HG03442 (cell line): ENCODE data around the gene JAKMIP1.
A peak's percentile ranks its signal among the peaks of the same experiment; 100 is the strongest.

Experiments
- ATAC-seq: cut with Tn5 transposase; IDR thresholded peaks from one replicate; pipeline ENCODE4 v1.9.1; 2021; ENCODE audit warnings: mild to moderate bottlenecking, moderate library complexity; ENCODE audit not compliant: unreplicated experiment

The JAKMIP1 gene

GRCh38 chr4:6183740-6184139, 16.6 kb downstream of the JAKMIP1 start:
- ATAC-seq: peak; percentile 38

DNA sequence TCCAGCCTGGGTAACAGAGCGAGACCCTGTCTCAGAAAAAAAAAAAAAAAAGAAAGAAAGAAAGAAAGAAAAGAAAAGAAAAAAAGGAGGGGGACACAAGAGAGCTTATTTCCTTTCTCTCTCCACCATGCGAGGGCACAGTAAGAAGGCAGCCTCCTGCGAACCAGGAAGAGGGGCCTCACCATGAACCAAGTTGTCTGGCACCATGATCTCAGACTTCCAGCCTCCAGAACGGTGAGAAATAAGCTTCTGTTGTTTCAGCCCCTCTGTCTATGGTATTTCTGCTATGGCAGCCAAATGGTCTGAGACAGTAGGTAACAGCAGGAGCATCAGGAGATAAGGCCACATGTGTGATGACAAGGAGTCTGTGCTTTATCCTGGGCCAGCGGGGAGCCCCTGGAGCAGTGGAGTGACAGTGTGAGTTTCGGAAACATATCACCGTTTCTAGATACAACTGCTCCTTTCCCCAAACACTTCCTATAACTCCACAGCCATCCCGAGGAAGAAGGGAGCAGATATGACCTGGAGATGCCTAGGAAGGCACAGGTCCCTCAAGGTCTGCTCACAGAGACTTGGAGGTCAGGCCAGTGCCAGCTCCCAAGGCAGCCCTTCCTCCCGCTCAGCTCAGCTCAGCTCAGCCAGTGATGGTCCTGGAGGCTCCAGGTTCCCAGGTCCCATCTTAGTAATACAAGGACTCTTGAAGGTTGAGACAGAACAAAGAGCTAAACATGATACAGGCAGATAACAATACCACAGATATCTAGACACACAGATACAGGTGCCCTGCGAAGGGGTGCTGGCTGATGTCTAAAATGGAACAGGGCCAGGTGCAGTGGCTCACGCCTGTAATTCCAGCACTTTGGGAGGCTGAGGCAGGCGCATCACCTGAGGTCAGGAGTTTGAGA, 17.7 kb downstream of the JAKMIP1 start:
- ATAC-seq: no peak

DNA sequence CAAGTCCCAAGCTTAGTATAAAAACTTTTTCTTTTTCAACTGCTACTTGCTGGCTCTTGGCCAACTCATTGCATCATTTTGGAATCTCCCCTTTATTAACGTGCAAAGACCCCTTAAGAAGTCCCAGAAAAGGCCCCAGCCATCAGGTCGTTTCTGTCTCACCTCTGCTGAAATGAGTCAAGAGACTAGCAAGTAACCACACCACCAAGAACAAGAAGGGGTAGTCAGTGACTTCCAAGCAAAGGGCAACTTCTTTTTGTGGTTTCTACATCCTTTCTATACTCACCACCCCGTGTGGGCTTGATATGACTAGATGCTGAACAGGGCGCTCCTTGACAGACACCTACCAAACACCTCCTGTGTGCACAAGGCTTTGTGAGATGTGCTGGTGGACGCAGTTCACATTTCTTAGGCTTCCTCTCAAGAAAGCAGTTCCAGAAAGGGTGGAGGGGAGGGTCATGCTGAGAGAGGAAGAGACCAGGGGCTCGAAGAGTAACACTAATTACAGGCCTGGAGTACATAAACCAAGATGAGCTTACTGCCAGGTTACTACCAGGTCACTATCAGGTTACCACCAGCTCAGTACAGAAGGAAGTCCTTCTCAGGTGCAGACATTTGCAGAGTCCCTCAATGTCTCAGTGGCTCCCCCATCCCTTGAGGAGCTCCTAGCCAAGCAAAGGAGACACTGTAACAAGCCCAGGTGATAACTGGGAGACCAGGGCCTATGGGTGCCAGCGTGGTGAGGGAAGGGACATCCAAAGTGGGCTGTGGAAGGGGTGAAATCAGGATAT, 19.3 kb downstream of the JAKMIP1 start:
- ATAC-seq: peak; percentile 86

DNA sequence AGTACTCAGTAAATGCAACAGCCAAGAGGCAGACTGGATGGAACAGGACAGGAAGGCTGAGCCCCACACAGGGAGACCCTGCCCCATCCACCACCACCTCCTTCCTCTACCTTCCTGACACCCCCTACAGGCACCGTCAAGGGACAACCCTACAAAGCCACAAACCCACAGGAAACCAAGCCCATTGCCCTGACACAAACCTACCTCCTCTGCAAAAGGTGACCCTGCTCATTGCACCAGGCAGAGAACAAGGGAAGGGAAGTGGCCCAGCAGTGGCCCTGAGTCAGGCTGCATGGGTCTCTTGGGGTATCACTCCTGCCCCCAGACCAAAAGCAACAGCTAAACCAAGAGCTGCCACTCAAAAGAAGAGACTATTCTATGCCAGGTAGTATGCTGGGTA, 21.0 kb downstream of the JAKMIP1 start:
- no peak for ATAC-seq

DNA sequence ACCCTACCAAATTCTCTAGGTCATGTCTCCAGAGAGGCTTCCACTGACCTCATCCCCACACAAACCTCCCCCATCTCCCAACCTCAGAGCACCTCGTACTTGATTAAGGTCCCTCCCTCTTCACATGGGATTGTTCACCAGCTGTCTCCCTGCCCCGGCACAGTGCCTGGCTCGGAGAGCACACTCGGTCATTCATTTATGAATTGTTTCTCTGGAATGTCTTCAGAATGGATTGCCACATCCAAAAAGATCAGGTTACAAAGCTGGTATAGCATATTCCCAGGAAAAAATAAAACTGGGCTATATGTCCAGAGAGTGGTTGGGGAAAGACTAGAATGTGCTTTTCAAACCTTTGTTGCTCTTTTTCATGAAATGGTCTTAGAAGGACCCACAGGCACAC, 21.6 kb downstream of the JAKMIP1 start:
- no peak for ATAC-seq

DNA sequence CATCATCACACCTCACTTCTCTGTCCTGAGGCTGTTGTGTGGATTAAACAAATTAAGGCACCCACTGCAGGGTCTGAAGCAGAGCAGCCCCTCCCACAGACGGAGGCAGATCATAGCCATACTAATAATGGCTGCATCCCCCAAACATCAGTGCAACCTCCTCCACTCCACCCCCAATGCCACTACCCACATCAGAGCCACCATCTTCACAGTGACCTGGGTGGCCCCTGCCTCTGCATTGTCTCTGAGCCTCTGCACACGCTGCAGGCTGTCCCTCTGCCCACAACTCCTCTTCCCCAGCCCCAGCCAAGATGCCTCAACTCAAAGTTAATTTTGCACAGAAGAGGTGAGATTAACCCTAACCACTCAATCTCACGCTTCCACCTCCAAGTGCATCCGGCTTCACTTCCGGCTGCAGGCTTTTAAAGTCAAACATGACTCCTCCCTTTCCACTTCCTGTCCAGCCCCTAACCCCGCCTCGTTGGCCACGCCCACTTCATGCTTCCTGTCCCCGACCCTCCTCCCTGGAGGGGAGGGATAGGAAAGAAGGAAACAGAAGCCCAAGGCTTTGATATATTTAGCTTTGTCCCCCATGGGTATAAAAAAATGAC, 22.7 kb downstream of the JAKMIP1 start:
- ATAC-seq: no peak

DNA sequence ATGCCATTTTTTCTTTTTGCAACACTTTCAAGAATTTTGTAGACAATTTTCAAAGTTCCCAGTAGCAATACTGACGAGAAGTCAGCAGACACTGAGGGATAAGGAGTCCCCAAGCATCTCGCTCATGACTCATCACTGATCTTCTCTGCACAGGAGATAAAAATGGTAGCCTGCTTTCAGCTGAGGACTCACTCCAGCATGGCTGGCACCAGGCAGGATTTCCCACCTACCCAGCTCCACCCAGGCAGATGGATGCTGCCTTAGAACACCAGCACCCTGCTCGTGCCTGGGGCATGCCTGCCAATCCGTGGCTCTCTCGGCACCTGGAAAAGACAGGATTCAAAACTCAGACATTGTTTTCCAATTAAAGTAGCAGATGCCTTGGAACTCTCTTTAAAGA, 24.9 kb downstream of the JAKMIP1 start:
- ATAC-seq: no peak

DNA sequence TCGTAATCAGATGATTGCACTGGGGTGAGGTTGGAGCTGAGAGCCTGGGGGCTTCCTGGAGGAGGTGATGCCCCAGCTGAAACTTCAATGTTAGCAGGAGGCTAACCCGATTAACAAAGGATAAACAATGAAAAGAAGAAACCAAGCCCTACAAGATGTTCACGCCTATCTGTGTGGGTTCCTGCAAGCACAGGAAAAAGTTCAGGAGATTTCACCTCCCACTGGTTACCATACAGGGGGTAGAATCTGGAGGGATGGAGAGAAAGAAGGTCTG, 27.5 kb downstream of the JAKMIP1 start:
- ATAC-seq: no peak

GRCh38 chr4:6172093-6172926, 28.0 kb downstream of the JAKMIP1 start:
- ATAC-seq: no peak

GRCh38 chr4:6169239-6169638, 31.1 kb downstream of the JAKMIP1 start:
- ATAC-seq: no peak

GRCh38 chr4:6165766-6166165, 34.6 kb downstream of the JAKMIP1 start:
- no peak for ATAC-seq

GRCh38 chr4:6162885-6163284, 37.5 kb downstream of the JAKMIP1 start:
- ATAC-seq: no peak

DNA sequence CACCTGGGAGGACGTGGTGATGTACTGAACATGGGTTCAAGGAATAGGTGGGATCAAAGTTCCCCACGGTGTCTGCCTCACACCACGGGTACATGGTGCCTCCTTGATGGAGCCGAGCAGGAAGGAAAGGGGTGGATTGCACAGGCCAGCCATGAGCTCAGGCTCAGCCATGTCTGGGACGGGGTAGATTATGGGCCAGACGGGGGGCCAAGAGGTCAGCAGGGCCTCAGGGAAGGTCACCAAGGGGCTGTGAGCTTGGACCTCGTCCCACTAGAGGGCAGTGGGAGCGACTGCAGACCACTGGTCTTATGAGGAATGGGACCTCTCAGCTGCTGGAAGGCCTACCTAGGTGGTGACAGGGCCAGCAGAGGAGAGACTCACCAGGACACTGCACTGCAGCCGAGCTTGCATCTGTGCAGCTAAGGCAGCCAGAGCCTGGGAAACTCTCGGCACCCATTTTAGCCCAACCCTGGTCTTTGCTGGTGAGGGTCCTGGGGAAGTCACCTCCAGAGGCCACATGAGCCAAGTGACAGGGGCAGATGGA, 38.4 kb downstream of the JAKMIP1 start:
- no peak for ATAC-seq

DNA sequence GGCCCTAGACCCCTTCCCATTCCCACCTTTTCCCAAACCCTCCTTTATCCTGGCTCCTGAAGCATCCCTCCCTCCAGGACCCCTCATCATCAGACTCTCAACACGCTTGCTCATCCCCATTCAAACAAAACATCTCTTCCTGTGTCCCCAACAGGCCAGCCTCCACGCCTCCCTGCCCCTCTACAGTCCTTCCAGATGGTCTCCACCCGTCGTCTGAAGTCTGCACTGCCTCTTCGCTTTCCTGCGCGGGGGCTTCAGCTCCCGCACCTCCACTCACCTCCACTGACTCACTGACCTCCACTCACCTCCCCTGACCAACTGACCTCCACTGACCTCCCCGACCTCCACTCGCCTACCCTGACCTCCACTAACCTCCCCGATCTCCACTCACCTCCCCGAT, 39.8 kb downstream of the JAKMIP1 start:
- no peak for ATAC-seq

DNA sequence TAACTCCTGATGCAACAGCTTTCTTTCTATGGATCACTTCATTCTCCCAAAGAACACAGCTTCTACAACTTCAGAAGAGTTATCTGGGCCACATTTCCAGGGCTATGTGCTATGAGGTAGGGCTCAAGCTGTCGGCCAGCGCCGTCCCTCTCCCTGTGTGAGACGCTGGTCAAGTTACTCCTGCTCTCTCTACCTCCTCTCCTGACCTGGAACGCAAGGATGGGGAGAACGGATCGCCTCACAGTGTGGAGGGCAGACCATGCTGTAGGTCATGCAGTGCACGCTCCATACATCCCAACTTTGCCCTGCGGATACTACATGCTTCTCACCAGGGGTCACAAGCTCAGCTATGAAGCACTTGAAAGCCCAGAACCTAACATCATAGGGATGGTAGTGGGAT, 42.4 kb downstream of the JAKMIP1 start:
- no peak for ATAC-seq

GRCh38 chr4:6155996-6156750, 44.2 kb downstream of the JAKMIP1 start:
- ATAC-seq: no peak

DNA sequence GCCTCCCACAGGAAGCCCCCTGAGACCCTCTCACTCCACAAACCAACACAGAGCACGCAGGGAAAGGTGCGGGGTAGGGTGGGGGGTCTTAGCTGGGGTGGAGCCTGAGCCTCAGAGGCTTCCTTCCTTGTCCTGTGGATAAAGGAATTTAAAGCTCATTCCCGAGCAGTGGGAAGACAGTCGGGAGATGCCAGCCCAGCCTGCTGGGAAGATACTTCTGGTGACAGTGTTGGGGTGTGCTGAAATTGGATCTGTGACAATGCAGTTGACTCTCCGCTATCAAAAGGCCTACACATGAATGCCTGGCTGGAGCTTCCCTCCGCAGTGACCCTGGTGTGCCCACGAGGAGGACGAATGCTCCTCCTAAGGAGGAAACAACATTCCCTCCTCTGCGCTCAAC, 45.5 kb downstream of the JAKMIP1 start:
- no peak for ATAC-seq

GRCh38 chr4:6153874-6154273, 46.5 kb downstream of the JAKMIP1 start:
- ATAC-seq: no peak

DNA sequence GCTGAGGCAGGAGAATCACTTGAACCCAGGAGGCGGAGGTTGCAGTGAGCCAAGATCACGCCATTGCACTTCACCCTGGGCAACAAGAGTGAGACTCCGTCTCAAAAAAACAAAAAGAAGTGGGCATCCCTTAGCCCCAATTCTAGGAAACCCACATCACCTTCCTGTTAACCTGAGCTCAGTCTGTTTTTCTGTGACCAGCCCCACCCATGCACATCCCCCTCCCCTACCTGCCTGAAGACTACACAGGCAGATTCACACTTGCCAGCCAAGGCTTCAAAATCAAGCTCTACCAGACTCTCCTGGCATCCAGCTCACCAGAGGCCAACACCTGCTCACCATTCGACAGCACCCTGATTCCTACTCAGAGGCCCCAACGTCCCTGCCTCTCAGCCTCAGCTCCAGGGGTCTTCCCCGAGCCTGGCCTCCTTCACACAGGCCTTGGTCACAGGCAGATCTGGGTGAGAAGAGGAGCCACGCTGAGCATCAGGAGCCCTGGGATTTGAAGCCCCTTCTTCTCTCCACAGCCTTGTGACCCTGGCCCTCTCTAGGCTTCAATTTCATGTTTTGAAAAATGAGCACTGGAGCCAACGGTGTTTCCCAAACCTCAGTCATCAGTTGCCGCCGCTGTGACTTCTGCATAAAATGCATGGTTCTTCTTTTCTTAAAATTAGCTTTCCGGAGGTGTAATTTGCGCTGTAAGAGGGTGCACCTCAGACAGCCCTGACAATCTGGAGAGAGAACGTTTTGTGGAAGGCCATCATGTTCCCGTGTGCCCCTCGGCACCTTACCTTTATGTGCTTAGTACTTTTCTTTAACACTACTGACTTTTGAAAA, 47.3 kb downstream of the JAKMIP1 start:
- no peak for ATAC-seq
